ENCODE results near the gene MYO16. TPM values are rescaled to one million over a fixed set of nuclear protein-coding genes. Genes with fewer than 3 reads are reported as not detected.

MYO16 gene
- total RNA-seq, 1 experiment from 2014 or later = not detected

DNA sequence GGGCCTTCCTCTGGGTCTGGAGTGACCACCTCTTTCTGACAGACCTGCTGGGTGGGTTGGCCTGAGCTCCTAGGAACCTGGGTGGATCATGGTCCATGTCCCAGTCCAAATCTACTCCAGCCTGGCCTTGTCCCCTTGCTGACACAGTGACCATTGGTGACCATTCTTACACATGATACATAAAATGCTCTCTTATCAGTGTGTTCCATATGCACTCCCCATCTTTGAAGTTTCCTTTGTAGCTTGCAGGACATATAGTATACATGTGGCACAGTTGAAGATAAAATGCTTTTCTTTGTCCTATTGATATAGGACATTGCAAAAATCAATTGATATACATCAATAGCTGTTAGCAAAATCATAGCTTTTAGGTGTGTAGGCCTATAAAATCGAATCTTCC, 291.8 kb downstream of the MYO16 start:
- no CpG with 5 or more reads among the region's 1 CpG for WGBS (ENCODE audit: extremely low coverage, insufficient read length, low lambda C conversion rate)
- H3K4me2 ChIP-seq (ENCODE audit: insufficient read depth, insufficient read length, low read length) = no peak overlapping the region
- no peak overlapping the region for H4K8ac ChIP-seq (replicated peaks; ENCODE audit: insufficient read length, low read depth, low read length)
- H2BK5ac ChIP-seq (ENCODE audit: insufficient read length, low read length) = no peak overlapping the region
- Mint-ChIP-seq H3K27me3 (ENCODE audit: low read depth) (no peaks in the 10 kb centered on the region), H3K4me3 (no peak overlapping the region), H3K4me1 (peaks cover 2 to 11% of the 10 kb centered on the region in 2 experiments; a peak in 2 of 4 replicates), H3K9me3 (no peaks in the 10 kb centered on the region), H3K36me3 (ENCODE audit: insufficient read depth in 1 of 3, low read depth in 3 of 3) (no peaks in the 10 kb centered on the region; a peak in 1 of 7 replicates), H3K27ac (no peak overlapping the region)
- H2BK12ac ChIP-seq (ENCODE audit: insufficient read length, low read depth, low read length) = no peak overlapping the region
- H2BK15ac ChIP-seq (ENCODE audit: low read depth, low read length) = no peak overlapping the region
- H3K4ac ChIP-seq (ENCODE audit: low read depth, low read length) = no peak overlapping the region
- no peak overlapping the region for H2AFZ ChIP-seq (ENCODE audit: low read length)
- no peak overlapping the region for H3K9ac ChIP-seq (ENCODE audit: extremely low read depth, insufficient read length, low read length)
- no peak overlapping the region for H2BK20ac ChIP-seq (ENCODE audit: low read depth, low read length, poor library complexity, severe bottlenecking)
- H3K9me3 ChIP-seq (ENCODE audit: control insufficient read depth, low read depth, low read length) = no peaks in the 10 kb centered on the region
- no peak overlapping the region for H3K27ac ChIP-seq (ENCODE audit: insufficient read length, low read depth, low read length)
- H3K79me1 ChIP-seq (ENCODE audit: insufficient read depth, low read depth, low read length, poor library complexity, severe bottlenecking) = no peaks in the 10 kb centered on the region
- no peaks in the 10 kb centered on the region for H4K20me1 ChIP-seq (ENCODE audit: control insufficient read depth, insufficient read depth, insufficient read length)
- no peak overlapping the region for H4K91ac ChIP-seq (ENCODE audit: insufficient read length, low read depth, low read length)
- no peak overlapping the region for H2AK5ac ChIP-seq (ENCODE audit: insufficient read length, low read length)
- no peaks in the 10 kb centered on the region for H3K79me2 ChIP-seq (ENCODE audit: insufficient read depth, low read length)
- no peak overlapping the region for H3K23ac ChIP-seq (ENCODE audit: insufficient read length, low read depth, low read length)
- no peak overlapping the region; the same call in 1 of the 2 replicates for H3K14ac ChIP-seq (ENCODE audit: insufficient read depth, low read length)
- H3K27me3 ChIP-seq (ENCODE audit: insufficient read depth, low read length) = no peaks in the 10 kb centered on the region
- H4K5ac ChIP-seq (ENCODE audit: insufficient read length, low read depth, low read length) = no peak overlapping the region
- no peak overlapping the region for H3K18ac ChIP-seq (ENCODE audit: insufficient read length, low read depth, low read length)
- H3T11ph ChIP-seq (ENCODE audit: low read length) = no peak overlapping the region
- no peaks in the 10 kb centered on the region for H3K23me2 ChIP-seq (ENCODE audit: insufficient read length, low read depth, low read length, poor library complexity, severe bottlenecking)
- TF ChIP-seq CTCF (conservative IDR thresholded peaks at IDR 0.05) = no peak
- H2BK120ac ChIP-seq (ENCODE audit: low read depth, low read length, poor library complexity, severe bottlenecking) = no peak overlapping the region
- DNase-seq = no peak
- no peaks in the 10 kb centered on the region for H3K4me1 ChIP-seq (ENCODE audit: insufficient read depth, low read length)
- no peak overlapping the region for H3K56ac ChIP-seq (ENCODE audit: insufficient read length, low read depth, low read length)
